ENCODE data around the gene KLHL14. TPM values are rescaled to one million over a fixed set of nuclear protein-coding genes. Genes with fewer than 3 reads are reported as not detected.

Gene KLHL14
- total and polyA plus RNA-seq, 2 experiments from 2014 or later: 0.44 to 1.9 TPM

DNA sequence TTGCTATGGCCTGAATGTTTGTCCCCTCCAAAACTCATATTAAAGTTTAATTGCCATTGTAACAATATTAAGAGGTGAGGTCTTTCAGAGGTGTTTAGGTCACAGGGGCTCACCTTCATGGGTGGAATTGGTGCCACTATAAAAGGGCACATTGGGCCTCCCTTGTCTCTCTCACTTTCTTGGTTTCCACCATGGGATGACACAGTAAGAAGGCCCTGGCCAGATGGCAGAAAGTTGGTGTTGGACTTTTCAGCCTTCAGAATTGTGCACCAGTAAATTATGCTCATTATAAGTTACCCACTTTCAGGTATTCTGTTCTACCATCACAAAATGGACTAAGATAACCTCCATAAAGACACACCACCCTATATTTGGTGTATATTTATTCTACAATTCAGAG, 102.1 kb downstream of the KLHL14 start (continued):
- TF ChIP-seq, protein P1, sequence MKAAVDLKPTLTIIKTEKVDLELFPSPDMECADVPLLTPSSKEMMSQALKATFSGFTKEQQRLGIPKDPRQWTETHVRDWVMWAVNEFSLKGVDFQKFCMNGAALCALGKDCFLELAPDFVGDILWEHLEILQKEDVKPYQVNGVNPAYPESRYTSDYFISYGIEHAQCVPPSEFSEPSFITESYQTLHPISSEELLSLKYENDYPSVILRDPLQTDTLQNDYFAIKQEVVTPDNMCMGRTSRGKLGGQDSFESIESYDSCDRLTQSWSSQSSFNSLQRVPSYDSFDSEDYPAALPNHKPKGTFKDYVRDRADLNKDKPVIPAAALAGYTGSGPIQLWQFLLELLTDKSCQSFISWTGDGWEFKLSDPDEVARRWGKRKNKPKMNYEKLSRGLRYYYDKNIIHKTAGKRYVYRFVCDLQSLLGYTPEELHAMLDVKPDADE (IDR thresholded peaks at IDR 0.05): no peak
- TF ChIP-seq JUNB (IDR thresholded peaks at IDR 0.05; ENCODE audit: unreplicated experiment) (no peak), ZNF114 (CRISPR knock-in tag; IDR thresholded peaks at IDR 0.05) (no peak)
- TF ChIP-seq, protein P2, sequence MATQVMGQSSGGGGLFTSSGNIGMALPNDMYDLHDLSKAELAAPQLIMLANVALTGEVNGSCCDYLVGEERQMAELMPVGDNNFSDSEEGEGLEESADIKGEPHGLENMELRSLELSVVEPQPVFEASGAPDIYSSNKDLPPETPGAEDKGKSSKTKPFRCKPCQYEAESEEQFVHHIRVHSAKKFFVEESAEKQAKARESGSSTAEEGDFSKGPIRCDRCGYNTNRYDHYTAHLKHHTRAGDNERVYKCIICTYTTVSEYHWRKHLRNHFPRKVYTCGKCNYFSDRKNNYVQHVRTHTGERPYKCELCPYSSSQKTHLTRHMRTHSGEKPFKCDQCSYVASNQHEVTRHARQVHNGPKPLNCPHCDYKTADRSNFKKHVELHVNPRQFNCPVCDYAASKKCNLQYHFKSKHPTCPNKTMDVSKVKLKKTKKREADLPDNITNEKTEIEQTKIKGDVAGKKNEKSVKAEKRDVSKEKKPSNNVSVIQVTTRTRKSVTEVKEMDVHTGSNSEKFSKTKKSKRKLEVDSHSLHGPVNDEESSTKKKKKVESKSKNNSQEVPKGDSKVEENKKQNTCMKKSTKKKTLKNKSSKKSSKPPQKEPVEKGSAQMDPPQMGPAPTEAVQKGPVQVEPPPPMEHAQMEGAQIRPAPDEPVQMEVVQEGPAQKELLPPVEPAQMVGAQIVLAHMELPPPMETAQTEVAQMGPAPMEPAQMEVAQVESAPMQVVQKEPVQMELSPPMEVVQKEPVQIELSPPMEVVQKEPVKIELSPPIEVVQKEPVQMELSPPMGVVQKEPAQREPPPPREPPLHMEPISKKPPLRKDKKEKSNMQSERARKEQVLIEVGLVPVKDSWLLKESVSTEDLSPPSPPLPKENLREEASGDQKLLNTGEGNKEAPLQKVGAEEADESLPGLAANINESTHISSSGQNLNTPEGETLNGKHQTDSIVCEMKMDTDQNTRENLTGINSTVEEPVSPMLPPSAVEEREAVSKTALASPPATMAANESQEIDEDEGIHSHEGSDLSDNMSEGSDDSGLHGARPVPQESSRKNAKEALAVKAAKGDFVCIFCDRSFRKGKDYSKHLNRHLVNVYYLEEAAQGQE (IDR thresholded peaks at IDR 0.05; ENCODE audit: unreplicated experiment): no peak

DNA sequence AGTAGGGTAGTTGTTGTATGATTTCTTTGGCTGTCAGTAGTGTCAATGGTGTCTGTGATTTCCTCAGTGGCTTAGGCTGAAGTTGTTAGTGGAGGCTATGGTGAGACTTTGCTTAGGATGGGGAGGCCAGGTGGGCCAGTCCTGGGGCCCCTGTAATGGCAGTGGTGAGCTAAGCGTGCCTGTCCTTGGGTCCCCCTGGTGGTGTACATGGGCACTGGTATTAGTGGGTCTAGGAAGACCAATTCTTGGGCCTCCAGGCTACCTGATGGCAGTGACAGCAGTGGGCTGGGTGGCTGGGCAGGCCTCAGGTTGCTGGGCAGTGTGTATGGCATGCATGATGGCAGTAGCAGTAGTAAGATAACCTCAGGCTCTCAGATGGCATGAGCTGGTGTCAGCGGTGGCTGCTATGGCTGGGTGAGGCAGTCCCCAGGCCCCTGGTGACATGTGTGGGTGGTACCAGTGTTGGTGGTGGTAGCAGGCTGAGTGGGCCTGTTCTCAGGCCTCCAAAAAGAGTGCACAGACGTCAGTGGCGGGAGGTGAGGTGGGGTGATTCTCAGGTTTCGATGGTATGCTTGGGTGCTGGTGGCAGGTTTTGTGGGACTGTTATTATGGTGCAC, 103.2 kb downstream of the KLHL14 start:
- no peaks in the 10 kb centered on the region for H3K4me1 Mint-ChIP-seq
- Histone ChIP-seq H3K4me2 (no peak overlapping the region), H3F3A (replicated peaks; ENCODE audit: low read depth) (no peaks in the 10 kb centered on the region), H3K27me3 (ENCODE audit: insufficient read depth) (no peaks in the 10 kb centered on the region), H4K20me1 (replicated peaks; ENCODE audit: insufficient read depth) (no peaks in the 10 kb centered on the region), H3K9me2 (ENCODE audit: insufficient read depth) (0 out of 2 replicates have a peak, but pooled peaks cover 4% of the 10 kb centered on the region), H2AFZ (no peak overlapping the region), H3K27ac (ENCODE audit: low read depth) (no peak overlapping the region), H3K36me3 (ENCODE audit: insufficient read depth) (no peaks in the 10 kb centered on the region), H3K4me3 (no peak overlapping the region), H3K4me1 (ENCODE audit: insufficient read depth) (no peaks in the 10 kb centered on the region), H3K79me2 (replicated peaks; ENCODE audit: insufficient read depth) (no peaks in the 10 kb centered on the region)
- no peaks in the 10 kb centered on the region; the same call in 2 of the 3 replicates for H3K9me3 Mint-ChIP-seq
- ATAC-seq (peak; percentile 87), DNase-seq (ENCODE audit: low spot score) (peak; percentile 61)
- H3K27me3 Mint-ChIP-seq (ENCODE audit: insufficient read depth, low read depth, poor library complexity): no peaks in the 10 kb centered on the region
- no peaks in the 10 kb centered on the region for H3K36me3 Mint-ChIP-seq (ENCODE audit: low read depth)
- H3K27ac Mint-ChIP-seq: no peak overlapping the region
- H3K4me3 Mint-ChIP-seq: no peak overlapping the region
- TF ChIP-seq, protein P2 (IDR thresholded peaks at IDR 0.05; ENCODE audit: unreplicated experiment): no peak
- 0 out of 2 replicates have a peak, but pooled peaks have one; percentile 33 for TF ChIP-seq ZNF114 (CRISPR knock-in tag; IDR thresholded peaks at IDR 0.05)
- no peak for TF ChIP-seq JUNB (IDR thresholded peaks at IDR 0.05; ENCODE audit: unreplicated experiment)
- no peak for TF ChIP-seq EZH2phosphoT487 (IDR thresholded peaks at IDR 0.05; ENCODE audit: unreplicated experiment)
- no peak for TF ChIP-seq NANOG (IDR thresholded peaks at IDR 0.05; ENCODE audit: borderline replicate concordance)
- TF ChIP-seq, protein P3, sequence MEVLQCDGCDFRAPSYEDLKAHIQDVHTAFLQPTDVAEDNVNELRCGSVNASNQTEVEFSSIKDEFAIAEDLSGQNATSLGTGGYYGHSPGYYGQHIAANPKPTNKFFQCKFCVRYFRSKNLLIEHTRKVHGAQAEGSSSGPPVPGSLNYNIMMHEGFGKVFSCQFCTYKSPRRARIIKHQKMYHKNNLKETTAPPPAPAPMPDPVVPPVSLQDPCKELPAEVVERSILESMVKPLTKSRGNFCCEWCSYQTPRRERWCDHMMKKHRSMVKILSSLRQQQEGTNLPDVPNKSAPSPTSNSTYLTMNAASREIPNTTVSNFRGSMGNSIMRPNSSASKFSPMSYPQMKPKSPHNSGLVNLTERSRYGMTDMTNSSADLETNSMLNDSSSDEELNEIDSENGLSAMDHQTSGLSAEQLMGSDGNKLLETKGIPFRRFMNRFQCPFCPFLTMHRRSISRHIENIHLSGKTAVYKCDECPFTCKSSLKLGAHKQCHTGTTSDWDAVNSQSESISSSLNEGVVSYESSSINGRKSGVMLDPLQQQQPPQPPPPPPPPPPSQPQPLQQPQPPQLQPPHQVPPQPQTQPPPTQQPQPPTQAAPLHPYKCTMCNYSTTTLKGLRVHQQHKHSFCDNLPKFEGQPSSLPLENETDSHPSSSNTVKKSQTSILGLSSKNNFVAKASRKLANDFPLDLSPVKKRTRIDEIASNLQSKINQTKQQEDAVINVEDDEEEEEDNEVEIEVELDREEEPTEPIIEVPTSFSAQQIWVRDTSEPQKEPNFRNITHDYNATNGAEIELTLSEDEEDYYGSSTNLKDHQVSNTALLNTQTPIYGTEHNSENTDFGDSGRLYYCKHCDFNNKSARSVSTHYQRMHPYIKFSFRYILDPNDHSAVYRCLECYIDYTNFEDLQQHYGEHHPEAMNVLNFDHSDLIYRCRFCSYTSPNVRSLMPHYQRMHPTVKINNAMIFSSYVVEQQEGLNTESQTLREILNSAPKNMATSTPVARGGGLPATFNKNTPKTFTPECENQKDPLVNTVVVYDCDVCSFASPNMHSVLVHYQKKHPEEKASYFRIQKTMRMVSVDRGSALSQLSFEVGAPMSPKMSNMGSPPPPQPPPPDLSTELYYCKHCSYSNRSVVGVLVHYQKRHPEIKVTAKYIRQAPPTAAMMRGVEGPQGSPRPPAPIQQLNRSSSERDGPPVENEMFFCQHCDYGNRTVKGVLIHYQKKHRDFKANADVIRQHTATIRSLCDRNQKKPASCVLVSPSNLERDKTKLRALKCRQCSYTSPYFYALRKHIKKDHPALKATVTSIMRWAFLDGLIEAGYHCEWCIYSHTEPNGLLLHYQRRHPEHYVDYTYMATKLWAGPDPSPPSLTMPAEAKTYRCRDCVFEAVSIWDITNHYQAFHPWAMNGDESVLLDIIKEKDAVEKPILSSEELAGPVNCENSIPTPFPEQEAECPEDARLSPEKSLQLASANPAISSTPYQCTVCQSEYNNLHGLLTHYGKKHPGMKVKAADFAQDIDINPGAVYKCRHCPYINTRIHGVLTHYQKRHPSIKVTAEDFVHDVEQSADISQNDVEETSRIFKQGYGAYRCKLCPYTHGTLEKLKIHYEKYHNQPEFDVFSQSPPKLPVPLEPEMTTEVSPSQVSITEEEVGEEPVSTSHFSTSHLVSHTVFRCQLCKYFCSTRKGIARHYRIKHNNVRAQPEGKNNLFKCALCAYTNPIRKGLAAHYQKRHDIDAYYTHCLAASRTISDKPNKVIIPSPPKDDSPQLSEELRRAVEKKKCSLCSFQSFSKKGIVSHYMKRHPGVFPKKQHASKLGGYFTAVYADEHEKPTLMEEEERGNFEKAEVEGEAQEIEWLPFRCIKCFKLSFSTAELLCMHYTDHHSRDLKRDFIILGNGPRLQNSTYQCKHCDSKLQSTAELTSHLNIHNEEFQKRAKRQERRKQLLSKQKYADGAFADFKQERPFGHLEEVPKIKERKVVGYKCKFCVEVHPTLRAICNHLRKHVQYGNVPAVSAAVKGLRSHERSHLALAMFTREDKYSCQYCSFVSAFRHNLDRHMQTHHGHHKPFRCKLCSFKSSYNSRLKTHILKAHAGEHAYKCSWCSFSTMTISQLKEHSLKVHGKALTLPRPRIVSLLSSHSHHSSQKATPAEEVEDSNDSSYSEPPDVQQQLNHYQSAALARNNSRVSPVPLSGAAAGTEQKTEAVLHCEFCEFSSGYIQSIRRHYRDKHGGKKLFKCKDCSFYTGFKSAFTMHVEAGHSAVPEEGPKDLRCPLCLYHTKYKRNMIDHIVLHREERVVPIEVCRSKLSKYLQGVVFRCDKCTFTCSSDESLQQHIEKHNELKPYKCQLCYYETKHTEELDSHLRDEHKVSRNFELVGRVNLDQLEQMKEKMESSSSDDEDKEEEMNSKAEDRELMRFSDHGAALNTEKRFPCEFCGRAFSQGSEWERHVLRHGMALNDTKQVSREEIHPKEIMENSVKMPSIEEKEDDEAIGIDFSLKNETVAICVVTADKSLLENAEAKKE (CRISPR knock-in tag; IDR thresholded peaks at IDR 0.05): peak; percentile 40; the same call in 1 of the 2 replicates
- TF ChIP-seq, protein P1 (IDR thresholded peaks at IDR 0.05): no peak

All from GM23338 (cell line).